OCI-LY7 (cell line): Measurements from ENCODE around the gene ZBED2.

Source experiments
- CTCF ChIP-seq: fragments of 200-600 bp; sonication (generic); conservative IDR thresholded peaks from 2 replicates; pipeline ENCODE4 v1.5.1; 2014; ENCODE audit warnings: mild to moderate bottlenecking, antibody characterized with exemption, low read length, moderate library complexity, mixed read lengths
- EZH2phosphoT487 ChIP-seq: fragments of 200-600 bp; sonication (generic); IDR thresholded peaks from 2 replicates; pipeline ENCODE4 v1.6.1; 2018; ENCODE audit warnings: low read depth, borderline replicate concordance, mild to moderate bottlenecking, mixed run types, antibody characterized with exemption, low read length, moderate library complexity, mixed read lengths

GRCh38 chr3:111596328-111596727, 1.2 kb upstream of the ZBED2 start:
- no peak for TF ChIP-seq CTCF
- TF ChIP-seq EZH2phosphoT487 = no peak
